Left lung (tissue), 10 donors: ENCODE data around the gene IGSF9B. TPM values are rescaled to one million over a fixed set of nuclear protein-coding genes. Genes with fewer than 3 reads are reported as not detected.

Source experiments
- ATAC-seq: fragments of 200-7000 bp; cut with Tn5 transposase; one replicate; pipeline ENCODE4 v1.9.1; 2020; ENCODE audit warnings: moderate library complexity
- DNase-seq, 4 donors: peaks; one replicate each; pipeline ENCODE4 v3.0.0-alpha.2; 2013 to 2020
- H3K27ac ChIP-seq, 2 donors: fragments of 200-600 bp; sonication (generic) in 1 of 2; one replicate each; pipeline versions ENCODE4 v1.5.0 to v1.8.0; 2020 to 2021
- H3K27me3 ChIP-seq, 2 donors: fragments of 200-600 bp; sonication (generic) in 1 of 2; one replicate each; pipeline versions ENCODE4 v1.5.0 to v1.8.0; 2020 to 2021
- H3K36me3 ChIP-seq, 2 donors: fragments of 200-600 bp; sonication (generic) in 1 of 2; one replicate each; pipeline versions ENCODE4 v1.5.0 to v1.8.0; 2020 to 2021
- H3K4me1 ChIP-seq, 2 donors: fragments of 200-600 bp; one replicate each; pipeline ENCODE4 v1.8.0; 2021
- H3K4me3 ChIP-seq, 2 donors: fragments of 200-600 bp; sonication (generic) in 1 of 2; one replicate each; pipeline versions ENCODE4 v1.5.0 to v1.8.0; 2020 to 2021; ENCODE audit warnings: mild to moderate bottlenecking in 1 of 2
- H3K9me3 ChIP-seq, 2 donors: fragments of 200-600 bp; sonication (generic) in 1 of 2; one replicate each; pipeline versions ENCODE4 v1.5.0 to v1.8.0; 2020 to 2021
- CTCF ChIP-seq, 2 donors: fragments of 200-600 bp; sonication (generic) in 1 of 2; IDR thresholded peaks; one replicate each; pipeline versions ENCODE4 v1.5.0 to v1.8.0; 2021; ENCODE audit warnings: antibody characterized with exemption in 2 of 2
- intact Hi-C, 2 donors: fragments of 100-400 bp; cut with DNase I; formaldehyde crosslinking; loops; one replicate each; pipeline versions ENCODE4 v1.11.2 to v1.14.2; 2022
- polyA plus RNA-seq, 6 donors: library from polyadenylated mRNA; unstranded; fragments of 120-200 nt; gene quantifications; one replicate each; pipeline ENCODE4 v1.2.1, GENCODE V29; 2013; ENCODE audit not compliant: insufficient read length in 6 of 6
- total RNA-seq, 2 donors: library from RNA; stranded (reverse); fragmentation: NEBNext Ultra II Directional; extraction: Animal tissue kit (Norgen Biotek cat#: 25700); gene quantifications; one replicate each; pipeline ENCODE4 v1.2.1, GENCODE V29; 2021
- donor health status: DM: no; HTN: yes; CAD: no.
- donor health status: DM: no; HTN: no; CAD: no.

The IGSF9B gene
- total and polyA plus RNA-seq, 8 donors = 1.8 to 9.9 (median 2.8) TPM

- Histone ChIP-seq H3K4me3 (no peak overlapping the region), H3K36me3 (no peaks in the 10 kb centered on the region), H3K27me3 (no peaks in the 10 kb centered on the region), H3K4me1 (no peaks in the 10 kb centered on the region), H3K9me3 (no peaks in the 10 kb centered on the region), H3K27ac (no peak overlapping the region)
- intact Hi-C loops = no loop called here
- no peak for TF ChIP-seq CTCF (IDR thresholded peaks at IDR 0.05)
- ATAC-seq (no peak), DNase-seq (peak in 1 of 4 donors; percentile 71)
These were observed 21.2 kb downstream of the IGSF9B start for GRCh38 chr11:133935551-133935910.

GRCh38 chr11:133934599-133935550, 21.9 kb downstream of the IGSF9B start:
- no peak for TF ChIP-seq CTCF (IDR thresholded peaks at IDR 0.05)
- intact Hi-C loops = no loop called here
- H3K4me1 ChIP-seq = no peaks in the 10 kb centered on the region
- DNase-seq = peak in 1 of 4 donors; percentile 71
- H3K27ac ChIP-seq = no peak overlapping the region
- no peaks in the 10 kb centered on the region for H3K27me3 ChIP-seq
- no peak overlapping the region for H3K4me3 ChIP-seq
- no peaks in the 10 kb centered on the region for H3K9me3 ChIP-seq
- no peaks in the 10 kb centered on the region for H3K36me3 ChIP-seq
- peak; percentile 42 for ATAC-seq

GRCh38 chr11:133934096-133934495, 22.7 kb downstream of the IGSF9B start:
- Histone ChIP-seq H3K9me3 (no peaks in the 10 kb centered on the region), H3K27ac (no peak overlapping the region), H3K36me3 (no peaks in the 10 kb centered on the region), H3K4me1 (no peaks in the 10 kb centered on the region), H3K27me3 (no peaks in the 10 kb centered on the region), H3K4me3 (no peak overlapping the region)
- DNase-seq = peak in 1 of 4 donors; percentile 69
- ATAC-seq = no peak
- TF ChIP-seq CTCF (IDR thresholded peaks at IDR 0.05) = no peak
- intact Hi-C loops = no loop called here

GRCh38 chr11:133931449-133932060, 25.2 kb downstream of the IGSF9B start:
- Histone ChIP-seq H3K27me3 (no peaks in the 10 kb centered on the region), H3K4me3 (no peak overlapping the region), H3K27ac (no peak overlapping the region), H3K9me3 (no peaks in the 10 kb centered on the region), H3K4me1 (peaks cover 0 to 9% of the 10 kb centered on the region in 2 donors), H3K36me3 (no peaks in the 10 kb centered on the region)
- intact Hi-C loops = no loop called here
- DNase-seq (peak in 1 of 4 donors; percentile 58), ATAC-seq (no peak)
- TF ChIP-seq CTCF (IDR thresholded peaks at IDR 0.05) = no peak

GRCh38 chr11:133930767-133931448, 25.9 kb downstream of the IGSF9B start:
- no peaks in the 10 kb centered on the region for H3K36me3 ChIP-seq
- no peaks in the 10 kb centered on the region for H3K27me3 ChIP-seq
- peak in 1 of 2 donors; percentile 9 for TF ChIP-seq CTCF (IDR thresholded peaks at IDR 0.05)
- H3K9me3 ChIP-seq = no peaks in the 10 kb centered on the region
- intact Hi-C loops = no loop called here
- no peak overlapping the region for H3K27ac ChIP-seq
- peaks cover 0 to 9% of the 10 kb centered on the region in 2 donors for H3K4me1 ChIP-seq
- ATAC-seq (no peak), DNase-seq (peak in 1 of 4 donors; percentile 80)
- H3K4me3 ChIP-seq = no peak overlapping the region
